ENCODE measurements around the gene SPTB.

Gene SPTB

GRCh38 chr14:64763085-64763782, 116.5 kb downstream of the SPTB start:
- no peak for DNase-seq

GRCh38 chr14:64762044-64763034, 117.4 kb downstream of the SPTB start:
- DNase-seq, result no peak

- DNase-seq, result no peak
These were observed 118.2 kb downstream of the SPTB start for GRCh38 chr14:64761441-64762043.

- no peak for DNase-seq
These were observed 118.8 kb downstream of the SPTB start for GRCh38 chr14:64760916-64761315.

GRCh38 chr14:64760146-64760755, 119.5 kb downstream of the SPTB start:
- peak; percentile 28 for DNase-seq

GRCh38 chr14:64759555-64759938, 120.2 kb downstream of the SPTB start:
- DNase-seq, result no peak

- no peak for DNase-seq
These were observed 120.8 kb downstream of the SPTB start for GRCh38 chr14:64758691-64759554.

GRCh38 chr14:64758025-64758521, 121.6 kb downstream of the SPTB start:
- DNase-seq, result no peak

GRCh38 chr14:64757601-64758000, 122.1 kb downstream of the SPTB start:
- no peak for DNase-seq

- DNase-seq, result no peak
These were observed 123.0 kb downstream of the SPTB start for GRCh38 chr14:64756712-64757111.

- DNase-seq, result peak; percentile 34
These were observed 123.9 kb downstream of the SPTB start for GRCh38 chr14:64755781-64756221.

- no peak for DNase-seq
These were observed 125.0 kb downstream of the SPTB start for GRCh38 chr14:64754685-64755084.

GRCh38 chr14:64753999-64754398, 125.7 kb downstream of the SPTB start:
- no peak for DNase-seq

GRCh38 chr14:64753374-64753773, 126.3 kb downstream of the SPTB start:
- no peak for DNase-seq

GRCh38 chr14:64752909-64753308, 126.8 kb downstream of the SPTB start:
- no peak for DNase-seq

- no peak for DNase-seq
These were observed 130.6 kb downstream of the SPTB start for GRCh38 chr14:64748995-64749714.

GRCh38 chr14:64748521-64748920, 131.2 kb downstream of the SPTB start:
- no peak for DNase-seq

- DNase-seq, result no peak
These were observed 132.4 kb downstream of the SPTB start for GRCh38 chr14:64747327-64747726.

- no peak for DNase-seq
These were observed 133.1 kb downstream of the SPTB start for GRCh38 chr14:64746298-64747250.

GRCh38 chr14:64745511-64746091, 134.1 kb downstream of the SPTB start:
- DNase-seq, result no peak

Measured in activated CD4-positive, alpha-beta T cell treated with anti-CD3 and anti-CD28 coated beads for 1 hour (primary cell).